Measurements from ENCODE around the gene DNAJB1.

DNAJB1 gene

GRCh38 chr19:14473073-14473977 is 44.9 kb downstream of the DNAJB1 start:
- DNase-seq (ENCODE audit: low spot score), result no peak

- DNase-seq (ENCODE audit: low spot score), result peak; percentile 84
Measured at GRCh38 chr19:14472202-14472938, 45.8 kb downstream of the DNAJB1 start.

- no peak for DNase-seq (ENCODE audit: low spot score)
Measured at GRCh38 chr19:14471436-14472187, 46.6 kb downstream of the DNAJB1 start.

- DNase-seq (ENCODE audit: low spot score), result no peak
Measured at GRCh38 chr19:14470031-14470876, 47.9 kb downstream of the DNAJB1 start.

GRCh38 chr19:14467816-14468215 is 50.4 kb downstream of the DNAJB1 start:
- DNase-seq (ENCODE audit: low spot score), result no peak

- no peak for DNase-seq (ENCODE audit: low spot score)
Measured at GRCh38 chr19:14467391-14467790, 50.8 kb downstream of the DNAJB1 start.

Data from CD4-positive, alpha-beta T cell treated with Interleukin-2 at 100 ng/mL for 4 hours (primary cell).